ENCODE data around the gene EYS. TPM values are rescaled to one million over a fixed set of nuclear protein-coding genes. Genes with fewer than 3 reads are reported as not detected.
"Not testable (repeated sequence)": the region's sequence is repeated elsewhere in the genome, so short reads cannot be mapped to it uniquely, and the experiment has no call there.

The EYS gene
- total RNA-seq, 1 donor, result under 0.01 TPM

- no peak for DNase-seq (ENCODE audit: low read depth in 2 of 3, low spot score in 2 of 3)
Observed at GRCh38 chr6:65469650-65470049, 237.4 kb downstream of the EYS start.

DNA sequence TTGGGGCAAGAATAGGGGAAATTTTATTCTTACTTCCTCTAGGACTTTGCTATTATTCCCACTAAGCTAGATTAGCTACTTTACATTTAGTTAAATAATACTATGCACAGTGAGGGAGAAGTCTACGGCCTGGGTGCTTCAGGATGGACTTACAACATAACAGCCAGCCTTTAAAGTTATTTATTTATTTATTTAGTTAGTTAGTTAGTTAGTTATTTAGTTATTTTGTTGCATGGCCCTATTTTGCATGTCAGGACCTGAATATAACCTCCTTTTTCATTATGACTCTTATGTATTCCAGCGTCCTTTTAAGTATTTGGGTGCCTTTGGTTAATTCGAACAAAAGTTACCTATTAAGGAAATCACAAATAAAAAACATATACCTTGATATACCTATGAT is 238.7 kb downstream of the EYS start:
- no peak for DNase-seq (ENCODE audit: low read depth in 2 of 3, low spot score in 2 of 3)

GRCh38 chr6:65461121-65461520 is 245.9 kb downstream of the EYS start:
- DNase-seq (ENCODE audit: low read depth in 2 of 3, low spot score in 2 of 3), result no peak

DNA sequence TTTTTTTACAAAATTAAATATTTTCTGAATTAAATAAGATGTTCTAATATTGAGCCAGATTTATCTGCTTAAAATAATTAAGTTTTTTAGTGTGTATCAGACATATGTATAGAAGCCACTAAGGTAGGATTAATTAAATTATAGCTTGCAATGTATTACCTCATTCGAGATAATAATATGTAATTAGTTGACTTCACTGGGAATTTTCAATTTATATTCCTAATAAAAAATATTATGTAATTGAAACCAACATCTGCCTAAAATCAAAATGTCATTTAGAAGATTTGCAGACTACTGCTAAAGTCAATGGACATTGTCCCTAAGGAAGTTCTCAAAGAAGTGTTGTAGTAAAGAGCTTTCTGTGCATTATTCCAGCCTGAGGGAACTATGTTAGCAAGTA is 254.7 kb downstream of the EYS start:
- no peak for DNase-seq (ENCODE audit: low read depth in 2 of 3, low spot score in 2 of 3)

DNA sequence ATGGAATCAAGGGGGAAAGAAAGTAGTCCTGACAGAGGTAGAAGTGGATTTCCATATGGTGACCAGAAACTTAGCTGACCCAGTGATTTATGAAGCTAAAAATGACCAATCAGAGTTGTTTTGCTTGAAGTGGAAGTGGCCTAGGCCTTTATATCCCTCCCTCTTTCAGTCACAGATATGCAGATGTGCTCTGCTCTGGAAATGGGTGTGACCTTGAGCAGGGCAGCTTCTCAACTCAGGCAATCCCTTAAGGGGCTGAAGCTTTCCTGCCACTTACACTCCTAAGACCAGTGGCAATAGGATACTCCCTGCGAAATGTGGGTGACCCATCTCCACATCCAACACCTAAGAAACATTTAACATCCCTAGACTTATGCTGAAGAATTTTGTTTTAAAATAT is 256.6 kb downstream of the EYS start:
- no peak for DNase-seq (ENCODE audit: low read depth in 2 of 3, low spot score in 2 of 3)

DNA sequence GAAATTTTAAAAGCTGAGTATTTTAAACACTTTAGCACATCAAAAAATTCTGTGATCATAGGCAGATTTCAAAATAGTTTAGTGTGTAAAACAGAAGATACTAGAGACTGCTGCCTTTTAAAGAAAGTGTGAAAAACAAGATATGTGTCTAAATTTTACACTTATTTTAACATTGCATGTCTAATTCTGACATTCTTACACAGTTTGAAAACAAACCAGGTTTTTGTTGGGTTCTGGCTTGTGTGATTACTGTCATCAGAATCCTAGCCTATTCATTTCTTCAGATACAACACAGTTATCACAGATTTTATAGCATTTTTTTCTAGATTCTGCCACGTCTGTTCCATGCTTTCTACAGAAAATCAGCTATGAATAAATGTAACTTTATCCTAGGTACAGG is 257.1 kb downstream of the EYS start:
- no peak for DNase-seq (ENCODE audit: low read depth in 2 of 3, low spot score in 2 of 3)

GRCh38 chr6:65448866-65449265 is 258.2 kb downstream of the EYS start:
- DNase-seq (ENCODE audit: low read depth in 2 of 3, low spot score in 2 of 3), result no peak

DNA sequence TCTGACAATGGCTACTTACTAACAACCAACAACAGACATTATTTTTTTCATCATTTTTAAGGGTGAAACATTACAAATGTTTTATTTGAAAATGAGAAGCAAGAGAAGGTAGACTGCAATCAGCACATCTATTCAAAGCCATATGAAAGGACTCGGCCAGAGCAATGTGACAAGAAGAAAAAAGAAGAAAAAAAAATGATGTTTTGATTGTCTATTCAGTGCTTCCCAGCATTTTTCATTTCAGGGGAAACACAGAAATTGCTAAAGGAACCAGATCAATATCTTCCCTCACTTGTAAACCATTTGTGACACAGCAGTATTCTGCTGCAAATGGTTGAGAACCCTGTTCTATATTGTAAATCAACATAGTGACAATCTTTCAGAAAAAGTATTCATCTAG is 270.7 kb downstream of the EYS start:
- no peak for DNase-seq (ENCODE audit: low read depth in 2 of 3, low spot score in 2 of 3)

- DNase-seq (ENCODE audit: low read depth in 2 of 3, low spot score in 2 of 3), result no peak
Observed at GRCh38 chr6:65416621-65417020, 290.4 kb downstream of the EYS start.

GRCh38 chr6:65410309-65410708 is 296.7 kb downstream of the EYS start:
- DNase-seq (ENCODE audit: low read depth in 2 of 3, low spot score in 2 of 3), result no peak

DNA sequence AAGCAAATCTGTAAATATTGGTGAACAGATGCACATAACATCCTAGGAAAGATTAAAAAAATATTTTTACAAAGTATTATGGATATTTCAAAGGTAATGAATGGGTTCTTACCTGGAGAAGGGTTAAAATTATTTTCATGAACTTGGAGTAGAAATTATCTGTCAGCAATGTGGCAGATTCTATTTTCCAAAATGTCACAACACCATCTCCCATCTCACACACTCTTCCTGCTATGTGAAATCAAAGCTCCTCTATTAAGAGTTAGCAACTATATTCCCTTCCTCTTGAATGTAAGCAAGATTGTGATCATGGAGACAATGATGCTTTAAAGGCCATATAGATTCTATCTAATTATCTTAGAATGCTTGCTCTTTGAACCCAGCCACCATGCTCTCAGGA is 304.5 kb downstream of the EYS start:
- DNase-seq (ENCODE audit: low read depth in 2 of 3, low spot score in 2 of 3), result no peak

DNA sequence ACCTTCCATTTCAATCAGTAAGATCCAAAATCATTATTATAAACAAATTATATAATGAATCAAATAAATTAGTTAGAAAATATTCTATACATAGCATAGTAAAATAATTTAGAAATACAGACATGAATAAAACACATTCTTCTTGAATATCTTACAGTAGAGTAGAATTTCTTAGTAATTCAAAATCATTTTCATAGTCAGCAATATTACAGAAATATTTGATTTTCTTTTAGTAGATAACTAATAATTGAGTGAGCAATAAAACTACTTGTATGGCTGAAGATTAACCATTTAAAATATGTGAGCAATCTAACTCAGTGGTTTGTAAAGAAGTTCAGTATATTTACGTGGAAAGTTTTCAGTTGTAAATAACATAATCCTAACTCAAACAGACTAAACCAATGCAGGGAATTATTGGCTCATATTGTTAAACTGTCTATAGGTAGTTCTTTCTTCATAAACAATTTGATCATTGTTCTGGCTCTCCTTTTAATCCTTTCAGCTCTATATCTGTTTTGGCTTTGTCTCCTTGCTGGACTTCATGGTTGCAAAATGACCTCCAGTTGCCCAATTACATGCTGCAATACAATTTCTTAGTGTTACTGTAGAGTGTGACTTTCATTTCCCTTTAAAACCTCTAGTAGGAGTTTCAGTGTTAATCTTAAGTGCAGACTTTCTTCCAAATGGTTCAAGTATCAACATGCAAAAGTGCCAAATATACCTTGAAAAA is 307.5 kb downstream of the EYS start:
- DNase-seq (ENCODE audit: low read depth in 2 of 3, low spot score in 2 of 3), result no peak

GRCh38 chr6:65398851-65399250 is 308.2 kb downstream of the EYS start:
- no peak for DNase-seq (ENCODE audit: low read depth in 2 of 3, low spot score in 2 of 3)

DNA sequence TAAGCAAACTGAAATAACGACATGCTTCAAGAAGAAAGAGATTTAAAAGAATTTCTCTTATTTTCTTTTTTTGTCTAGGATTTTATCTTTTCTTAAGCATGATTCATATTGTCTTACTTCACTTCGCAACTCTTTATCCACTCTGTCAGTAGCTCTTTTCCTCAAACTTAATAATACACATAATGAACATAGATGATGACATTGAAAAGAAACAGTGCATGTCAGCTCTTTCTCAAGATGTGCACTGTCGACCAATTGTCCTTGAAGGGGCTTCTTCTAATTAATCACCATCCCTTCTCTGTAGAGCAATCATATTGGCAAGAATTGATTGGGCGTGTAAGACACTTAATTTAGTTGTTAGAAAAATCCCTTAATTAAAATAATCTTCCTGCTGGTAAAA is 356.5 kb downstream of the EYS start:
- no peak for DNase-seq (ENCODE audit: low read depth in 2 of 3, low spot score in 2 of 3)

DNA sequence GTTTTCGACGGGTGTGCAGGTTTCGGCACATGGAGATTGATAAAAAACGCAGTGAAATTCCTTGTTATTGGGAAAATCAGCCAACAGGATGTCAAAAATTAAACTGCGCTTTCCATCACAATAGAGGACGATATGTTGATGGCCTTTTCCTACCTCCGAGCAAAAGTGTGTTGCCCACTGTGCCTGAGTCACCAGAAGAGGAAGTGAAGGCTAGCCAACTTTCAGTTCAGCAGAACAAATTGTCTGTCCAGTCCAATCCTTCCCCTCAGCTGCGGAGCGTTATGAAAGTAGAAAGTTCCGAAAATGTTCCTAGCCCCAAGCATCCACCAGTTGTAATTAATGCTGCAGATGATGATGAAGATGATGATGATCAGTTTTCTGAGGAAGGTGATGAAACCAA is 404.4 kb downstream of the EYS start:
- not testable (repeated sequence) for DNase-seq (ENCODE audit: low read depth in 2 of 3, low spot score in 2 of 3)

- DNase-seq (ENCODE audit: low read depth in 2 of 3, low spot score in 2 of 3), result no peak
Observed at GRCh38 chr6:65299236-65299635, 407.8 kb downstream of the EYS start.

DNA sequence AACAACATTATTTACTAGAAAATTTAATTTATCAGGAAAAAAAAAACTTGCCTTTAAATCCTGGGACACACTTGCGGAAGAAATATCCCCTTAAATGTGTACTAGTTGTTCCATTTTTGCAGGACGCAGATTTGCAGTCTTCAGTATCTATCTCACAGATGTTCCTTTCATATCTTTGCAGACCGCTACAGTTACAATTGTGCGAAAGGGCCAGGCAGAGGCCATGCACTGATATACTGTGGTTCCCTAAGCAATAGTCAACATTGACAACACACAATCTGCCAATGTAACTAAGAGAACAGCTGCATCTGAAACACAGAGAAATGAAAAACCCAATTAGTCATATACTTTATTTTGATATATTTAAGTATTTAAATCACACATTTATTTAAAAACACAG is 411.2 kb downstream of the EYS start:
- DNase-seq (ENCODE audit: low read depth in 2 of 3, low spot score in 2 of 3), result no peak

DNA sequence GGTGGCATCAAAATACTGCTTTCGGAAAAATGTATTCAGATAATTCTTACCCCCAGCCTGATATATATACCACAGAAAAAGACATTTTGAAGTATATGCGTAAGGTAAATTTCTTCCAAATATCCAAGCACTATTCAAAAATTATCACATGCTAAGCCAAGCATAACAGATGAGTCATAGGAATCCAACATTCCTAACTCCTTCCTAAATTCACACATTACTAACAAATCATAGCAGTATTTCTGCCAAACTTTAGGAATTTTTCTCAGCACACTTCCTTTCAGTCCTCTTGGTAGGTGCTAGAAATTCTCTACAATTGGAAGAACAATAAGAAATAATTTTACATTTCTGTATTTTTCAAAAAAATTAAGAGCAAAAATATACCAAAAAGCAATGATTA is 417.5 kb downstream of the EYS start:
- no peak for DNase-seq (ENCODE audit: low read depth in 2 of 3, low spot score in 2 of 3)

DNA sequence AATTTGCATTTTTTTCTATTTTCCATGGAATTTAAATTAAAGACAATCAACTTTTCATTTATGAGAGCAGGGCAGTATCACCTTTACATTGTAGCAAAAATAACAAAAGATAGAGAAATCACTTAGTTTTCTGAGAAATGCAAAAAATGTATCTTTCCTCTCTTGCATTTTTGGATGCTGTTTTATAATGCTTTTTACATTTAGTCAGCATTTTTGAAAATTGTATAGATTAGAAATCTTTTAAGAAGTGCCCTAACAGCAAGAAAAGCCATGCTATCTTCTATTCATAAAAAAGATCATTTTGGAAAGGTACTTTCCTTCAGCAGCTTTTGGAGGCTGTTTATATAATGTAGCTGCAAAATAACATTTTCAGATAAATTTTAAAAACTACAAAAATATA is 421.8 kb downstream of the EYS start:
- no peak for DNase-seq (ENCODE audit: low read depth in 2 of 3, low spot score in 2 of 3)

DNA sequence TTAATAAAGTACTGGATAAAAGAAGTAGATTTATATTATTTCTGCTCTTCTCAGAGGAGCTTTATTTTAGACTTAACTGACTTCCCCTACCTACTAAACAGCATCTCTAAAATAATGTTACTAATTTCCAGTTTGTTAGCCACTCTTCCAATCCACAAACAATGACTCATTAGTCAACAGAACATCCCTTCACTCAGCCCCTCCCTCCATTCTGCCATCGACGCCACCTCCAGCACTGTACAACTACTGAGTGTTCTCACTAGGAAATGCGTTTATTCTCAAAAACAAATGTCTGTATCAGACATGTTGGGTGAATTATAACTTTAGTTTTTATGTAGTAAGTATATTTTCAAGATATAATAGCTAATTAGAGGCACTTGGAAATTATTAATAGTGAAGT is 427.0 kb downstream of the EYS start:
- DNase-seq (ENCODE audit: low read depth in 2 of 3, low spot score in 2 of 3), result no peak

- no peak for DNase-seq (ENCODE audit: low read depth in 2 of 3, low spot score in 2 of 3)
Observed at GRCh38 chr6:65262241-65262640, 444.8 kb downstream of the EYS start.

GRCh38 chr6:65259982-65260381 is 447.0 kb downstream of the EYS start:
- DNase-seq (ENCODE audit: low read depth in 2 of 3, low spot score in 2 of 3), result no peak

GRCh38 chr6:65259059-65259458 is 448.0 kb downstream of the EYS start:
- DNase-seq (ENCODE audit: low read depth in 2 of 3, low spot score in 2 of 3), result no peak

Data from hematopoietic multipotent progenitor cell (in vitro differentiated cells).